NCI-H1417 treated with DMSO at 0.1 percent for 48 hours (cell line): Measurements from ENCODE around the gene FGF14.

ENCODE experiments used
- DNase-seq: peaks from one replicate; lab custom pipeline; 2025; lab: John Stamatoyannopoulos, UW

The FGF14 gene

GRCh38 chr13:101919541-101920181 lies 482.2 kb downstream of the FGF14 start:
- DNase-seq: peak; percentile 66

- DNase-seq: peak; percentile 74
Observed at GRCh38 chr13:101917833-101918661, 483.8 kb downstream of the FGF14 start.

DNA sequence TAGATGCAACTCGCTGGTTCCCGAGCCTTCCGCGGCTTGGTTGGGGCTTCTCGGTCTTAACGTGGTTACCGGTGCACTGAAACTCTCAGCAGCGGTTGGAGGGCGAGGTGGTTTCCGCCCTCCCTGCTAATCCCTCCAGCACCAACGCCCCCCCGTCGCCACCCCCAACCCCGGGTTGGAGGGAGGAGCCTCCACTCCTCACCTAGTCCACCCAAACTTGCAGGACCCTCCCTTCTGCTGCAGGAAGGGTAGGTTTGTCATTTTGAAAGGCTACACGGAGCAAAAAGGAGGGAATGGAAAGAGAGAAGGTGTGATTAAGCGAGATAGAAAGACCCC lies 484.4 kb downstream of the FGF14 start:
- DNase-seq: peak; percentile 56

DNA sequence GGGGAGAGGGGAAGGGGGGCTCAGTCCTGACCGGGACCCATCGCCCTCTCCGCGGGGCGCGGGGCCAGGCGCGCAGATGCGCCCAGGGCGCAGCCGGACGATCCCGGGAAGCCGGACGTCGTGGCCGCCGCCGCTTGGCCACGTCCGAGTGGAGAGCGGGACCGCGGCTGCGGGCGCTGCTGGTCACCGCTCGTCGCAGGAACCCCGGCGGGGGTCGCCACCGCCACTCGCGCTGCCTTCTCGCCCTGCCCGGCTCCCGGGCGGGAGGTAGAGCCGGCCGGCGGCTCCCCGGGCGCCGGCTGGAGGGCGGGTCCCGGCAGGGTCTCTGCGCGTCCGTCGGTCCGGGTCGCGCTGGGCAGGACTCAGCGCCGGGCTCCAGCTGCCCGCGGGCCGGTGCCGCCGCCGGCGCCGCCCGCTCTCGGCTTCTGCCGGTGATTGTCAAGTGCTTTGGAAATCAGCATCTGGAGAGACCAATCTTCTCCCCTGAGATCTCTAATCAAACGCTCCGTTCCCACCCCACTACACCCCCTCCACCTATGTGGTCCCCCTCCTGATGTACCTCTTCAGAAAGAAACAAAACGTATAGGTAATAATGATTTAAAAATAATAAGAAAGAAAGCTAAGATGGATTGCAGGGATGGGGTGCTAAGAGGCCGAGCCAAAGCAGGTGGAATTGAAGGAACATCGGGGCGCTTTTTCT lies 484.9 kb downstream of the FGF14 start:
- DNase-seq: no peak

GRCh38 chr13:101916108-101916774 lies 485.6 kb downstream of the FGF14 start:
- DNase-seq: no peak

GRCh38 chr13:101915755-101916107 lies 486.1 kb downstream of the FGF14 start:
- peak; percentile 73 for DNase-seq

DNA sequence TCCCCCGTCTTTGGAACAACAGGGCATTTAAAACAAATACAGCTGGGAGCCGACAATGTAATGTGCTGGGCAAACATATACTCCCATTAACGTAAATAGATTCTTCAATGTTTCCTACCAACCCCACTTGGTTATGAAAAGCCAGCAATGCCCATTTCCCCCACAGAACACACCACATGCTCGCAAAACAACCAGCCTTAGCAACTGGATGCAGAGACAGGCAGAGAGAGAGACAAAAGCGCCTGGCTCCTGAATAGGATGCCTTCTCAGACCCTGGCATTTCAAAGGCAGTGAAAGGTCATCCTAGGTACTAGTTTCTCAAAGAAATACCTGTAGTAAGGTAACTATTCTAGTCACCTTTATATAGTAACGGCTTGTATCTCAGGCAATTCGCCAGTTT lies 486.5 kb downstream of the FGF14 start:
- DNase-seq: peak; percentile 94

DNA sequence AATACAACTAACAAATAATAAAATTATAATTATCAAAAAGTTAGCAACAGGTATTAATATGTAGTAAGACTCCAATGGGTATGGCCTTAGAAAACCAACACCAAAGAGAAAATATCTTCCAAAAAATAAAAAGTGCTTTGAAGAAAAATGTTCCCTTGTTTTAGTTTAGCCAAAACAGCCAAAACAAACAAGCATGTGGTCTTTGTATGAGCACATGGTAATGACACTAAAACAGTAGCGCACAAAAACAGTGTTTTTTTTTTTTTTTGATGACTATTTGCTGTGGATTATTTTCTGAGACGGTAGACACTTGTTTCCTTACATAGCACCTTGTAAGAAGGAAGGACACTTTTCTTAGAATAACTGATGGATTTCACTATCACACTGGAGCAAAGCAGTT lies 490.1 kb downstream of the FGF14 start:
- no peak for DNase-seq

DNA sequence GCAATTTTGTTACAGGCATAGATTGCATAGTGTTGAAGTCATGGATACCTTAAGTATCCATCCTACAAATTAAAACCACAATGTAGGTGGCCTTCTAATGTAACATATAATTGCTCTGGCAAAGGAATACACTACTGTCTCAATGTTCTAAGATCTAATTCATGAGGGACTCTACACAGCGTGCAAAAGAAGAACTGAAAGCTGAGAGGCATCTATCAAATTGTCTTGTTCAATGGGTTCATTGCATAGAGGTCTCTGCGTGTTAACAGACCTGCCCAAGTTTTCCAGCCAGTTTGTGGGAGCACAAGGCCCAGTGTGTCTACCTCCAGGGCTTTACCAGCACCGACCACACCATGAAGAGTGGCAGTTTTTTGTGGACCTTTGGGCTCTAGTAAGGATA lies 498.0 kb downstream of the FGF14 start:
- no peak for DNase-seq

DNA sequence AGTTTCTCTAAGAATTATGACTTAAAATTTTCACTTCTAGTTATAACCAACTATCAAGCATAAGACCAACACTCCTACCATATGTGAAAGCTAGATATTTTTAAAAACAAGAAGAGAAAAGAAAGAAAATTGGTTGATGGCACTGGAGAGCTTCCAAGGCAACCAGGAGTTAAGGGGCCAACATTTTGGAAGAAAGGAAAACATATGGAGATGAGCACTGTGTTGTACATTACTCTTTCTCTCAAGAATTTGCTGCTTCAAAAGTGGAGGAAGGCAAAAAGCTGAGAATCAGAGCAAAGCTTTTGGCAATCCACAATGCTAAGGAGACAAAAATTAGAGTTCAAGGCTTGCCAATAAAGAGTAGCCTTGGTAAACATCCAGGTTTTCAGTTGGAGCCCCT lies 503.2 kb downstream of the FGF14 start:
- DNase-seq: no peak

DNA sequence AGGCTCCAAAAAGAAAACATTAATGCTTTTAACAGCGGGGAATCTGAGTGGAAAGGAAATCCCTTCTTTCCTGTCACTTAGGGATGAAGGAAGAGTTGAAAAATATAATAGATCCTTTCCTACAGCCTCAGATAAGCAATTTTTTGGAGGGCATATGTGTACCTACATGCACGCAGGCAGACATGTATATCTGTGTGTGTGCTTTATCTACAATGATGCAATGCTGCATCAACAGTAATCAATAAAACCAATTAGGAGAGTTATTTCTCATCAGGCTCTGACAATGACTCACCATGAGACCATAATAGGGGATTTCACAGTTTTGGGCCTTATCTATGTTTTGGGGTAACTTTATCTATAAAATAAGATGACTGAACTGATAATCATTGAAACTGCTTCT lies 505.3 kb downstream of the FGF14 start:
- no peak for DNase-seq

DNA sequence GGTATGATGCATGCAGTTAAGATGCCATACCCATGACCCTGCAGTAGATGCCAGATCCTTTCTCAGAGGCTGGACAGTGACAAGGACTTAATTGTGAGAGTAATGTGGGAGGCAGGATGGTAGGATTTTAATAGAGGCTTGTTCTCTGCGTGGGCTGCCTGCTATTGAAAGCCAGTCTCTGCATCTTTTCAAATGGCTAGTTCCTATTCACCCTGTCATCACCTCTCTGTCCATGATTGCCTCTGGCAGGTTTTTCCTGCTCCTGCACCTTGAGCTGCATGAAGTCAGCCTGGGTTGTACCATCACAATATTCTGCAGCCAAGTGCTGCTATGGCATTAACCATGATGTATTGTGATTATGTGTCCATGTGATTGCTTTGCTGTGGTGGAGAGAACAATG lies 508.8 kb downstream of the FGF14 start:
- DNase-seq: no peak

- DNase-seq: no peak
Observed at GRCh38 chr13:101892296-101892695, 509.6 kb downstream of the FGF14 start.

DNA sequence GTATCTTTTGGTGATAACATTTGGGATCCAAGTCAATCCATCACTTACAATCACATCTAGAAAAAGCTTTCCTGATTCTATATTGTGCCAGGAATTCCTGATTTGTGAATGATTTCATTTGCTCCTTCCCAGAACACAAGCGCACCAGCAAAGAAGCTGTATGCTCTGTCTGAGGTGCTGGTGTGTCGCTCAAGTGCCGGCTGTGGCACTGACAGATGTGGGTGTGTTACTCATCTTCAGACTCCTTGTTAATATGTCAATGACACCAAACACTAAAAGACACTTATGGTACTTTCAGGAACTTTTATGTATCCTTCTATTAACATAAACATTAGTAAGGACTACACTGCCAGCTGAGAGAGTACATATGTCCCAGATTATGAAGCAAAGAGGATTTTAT lies 520.3 kb downstream of the FGF14 start:
- no peak for DNase-seq

GRCh38 chr13:101880581-101880980 lies 521.3 kb downstream of the FGF14 start:
- DNase-seq: no peak

GRCh38 chr13:101876951-101877350 lies 524.9 kb downstream of the FGF14 start:
- no peak for DNase-seq

DNA sequence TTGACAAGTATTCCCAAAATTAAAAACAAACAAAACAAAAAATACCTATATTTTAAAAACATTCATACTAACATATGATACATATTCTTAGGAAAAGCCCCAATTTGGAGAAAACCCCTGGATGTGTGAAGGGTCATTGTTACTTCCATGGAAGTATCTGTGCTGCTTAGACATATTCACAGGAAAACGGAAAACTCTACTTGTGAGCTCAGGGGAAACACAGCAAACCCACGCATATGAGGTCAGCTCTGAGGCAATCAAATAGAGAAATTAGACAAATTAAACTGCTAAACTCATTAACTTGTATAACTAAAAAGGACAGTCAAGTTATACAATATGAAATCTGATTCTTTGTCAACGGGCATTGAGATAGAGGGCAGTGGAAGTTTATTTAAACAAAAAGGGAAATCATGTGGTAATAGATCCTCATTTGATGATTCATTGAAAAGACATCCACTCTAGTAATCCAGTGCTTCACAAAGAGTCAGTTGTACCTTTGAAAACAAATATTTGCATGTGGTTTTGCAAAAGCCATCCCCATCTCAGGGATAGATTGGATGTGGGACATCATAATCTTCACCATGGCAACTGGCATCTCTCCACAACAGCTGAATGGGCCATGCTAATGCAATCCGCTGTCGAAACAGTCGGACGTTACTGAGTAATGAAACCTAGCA lies 526.0 kb downstream of the FGF14 start:
- DNase-seq: peak; percentile 54

DNA sequence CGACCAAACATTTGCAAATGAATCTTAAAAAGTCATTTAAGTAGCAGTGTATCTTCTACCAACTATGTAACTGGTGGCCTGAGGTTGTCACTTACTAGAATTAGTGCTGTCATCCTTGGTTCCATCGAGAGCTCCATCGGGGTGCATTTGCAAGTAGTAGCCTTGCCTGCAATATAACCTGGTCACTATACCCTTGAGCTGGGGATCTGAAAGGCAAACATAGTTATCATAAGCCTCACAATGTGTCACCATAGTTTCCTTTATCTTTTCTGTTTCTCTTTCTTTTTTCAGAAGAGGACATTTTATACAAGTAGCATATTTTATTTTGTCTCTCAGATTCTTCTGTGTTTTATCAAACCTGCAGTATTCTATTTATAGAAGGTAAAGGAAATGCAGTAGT lies 526.8 kb downstream of the FGF14 start:
- DNase-seq: no peak

DNA sequence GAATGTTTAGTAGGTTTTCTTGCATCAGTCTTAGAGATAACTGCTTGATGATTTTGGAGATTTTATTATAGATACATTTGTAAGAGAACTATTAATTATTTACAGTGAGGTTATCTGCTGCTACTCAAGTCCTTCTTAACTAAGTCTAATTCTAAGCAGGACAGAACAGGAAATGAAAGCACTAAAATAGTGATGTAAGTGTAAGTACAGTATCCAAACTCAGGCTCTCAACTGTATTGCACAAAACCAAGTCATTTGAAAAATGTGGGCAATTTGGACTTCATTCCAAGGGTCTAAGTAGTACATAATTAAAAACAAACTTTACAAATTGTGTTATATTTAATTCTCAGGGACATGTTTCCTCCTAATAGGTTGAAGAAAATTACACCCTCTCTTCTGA lies 532.3 kb downstream of the FGF14 start:
- DNase-seq: no peak

- peak; percentile 52 for DNase-seq
Observed at GRCh38 chr13:101868585-101869469, 533.0 kb downstream of the FGF14 start.
